Ectodermal cell (in vitro differentiated cells): Measurements from ENCODE around the gene IL1RL2.

ENCODE experiments used
- H3K27ac ChIP-seq: 2 replicates; pipeline ENCODE4 v1.7.0; 2013; ENCODE audit warnings: mild to moderate bottlenecking, low read depth, low read length; ENCODE audit not compliant: insufficient read depth, poor library complexity, severe bottlenecking
- H3K27me3 ChIP-seq: 2 replicates; pipeline ENCODE4 v1.7.0; 2013; ENCODE audit warnings: mild to moderate bottlenecking, low read length; ENCODE audit not compliant: insufficient read depth, control insufficient read depth, poor library complexity, severe bottlenecking
- H3K36me3 ChIP-seq: one replicate; pipeline ENCODE4 v1.7.0; 2013; ENCODE audit warnings: low read length; ENCODE audit not compliant: control insufficient read depth, insufficient read depth
- H3K4me1 ChIP-seq: one replicate; pipeline ENCODE4 v1.7.0; 2013; ENCODE audit warnings: low read length; ENCODE audit not compliant: control insufficient read depth, insufficient read depth
- H3K4me3 ChIP-seq: 2 replicates; pipeline ENCODE4 v1.7.0; 2013; ENCODE audit warnings: low read depth, low read length, control low read depth; ENCODE audit not compliant: insufficient read depth
- H3K9me3 ChIP-seq: 2 replicates; pipeline ENCODE4 v1.7.0; 2013; ENCODE audit warnings: mild to moderate bottlenecking, low read length, moderate library complexity; ENCODE audit not compliant: control insufficient read depth
- WGBS, 2 experiments: methylation state at CpG; one replicate each; pipeline ENCODE4 v1.1.7; 2013; ENCODE audit warnings: missing lambda C conversion rate in 2 of 2; 5-methylcytosine and 5-hydroxymethylcytosine counted together

IL1RL2 gene

GRCh38 chr2:102191501-102191900 is 4.7 kb downstream of the IL1RL2 start:
- WGBS, 2 experiments = 91 to 95% methylated on average over 1 of the region's 1 CpG
- H3K36me3 ChIP-seq = no peaks in the 10 kb centered on the region
- H3K27me3 ChIP-seq = peaks cover 31% of the 10 kb centered on the region
- H3K4me3 ChIP-seq = no peak overlapping the region
- no peak overlapping the region for H3K27ac ChIP-seq
- H3K9me3 ChIP-seq = no peaks in the 10 kb centered on the region
- H3K4me1 ChIP-seq = no peaks in the 10 kb centered on the region

- WGBS, 2 experiments = 93% methylated on average over 1 of the region's 1 CpG
- Histone ChIP-seq H3K4me1 (no peaks in the 10 kb centered on the region), H3K27me3 (peaks cover 15% of the 10 kb centered on the region), H3K4me3 (no peak overlapping the region), H3K9me3 (no peaks in the 10 kb centered on the region), H3K36me3 (no peaks in the 10 kb centered on the region), H3K27ac (no peak overlapping the region)
These were observed 6.3 kb downstream of the IL1RL2 start for GRCh38 chr2:102193074-102193473.

- Histone ChIP-seq H3K4me3 (no peak overlapping the region), H3K27me3 (peaks cover 3% of the 10 kb centered on the region), H3K36me3 (no peaks in the 10 kb centered on the region), H3K9me3 (no peaks in the 10 kb centered on the region), H3K27ac (no peak overlapping the region), H3K4me1 (no peaks in the 10 kb centered on the region)
- 75 to 81% methylated on average over 5 of the region's 5 CpGs for WGBS, 2 experiments
These were observed 7.9 kb downstream of the IL1RL2 start for GRCh38 chr2:102194609-102195268.

- Histone ChIP-seq H3K4me1 (no peaks in the 10 kb centered on the region), H3K9me3 (no peaks in the 10 kb centered on the region), H3K27me3 (no peaks in the 10 kb centered on the region), H3K4me3 (no peak overlapping the region), H3K36me3 (no peaks in the 10 kb centered on the region), H3K27ac (no peak overlapping the region)
- WGBS, 2 experiments = 82 to 88% methylated on average over 4 to 5 of the region's 5 CpGs
These were observed 10.7 kb downstream of the IL1RL2 start for GRCh38 chr2:102197389-102198137.

- 87 to 100% methylated on average over 1 of the region's 1 CpG for WGBS, 2 experiments
- H3K27ac ChIP-seq = no peak overlapping the region
These were observed 13.7 kb downstream of the IL1RL2 start for GRCh38 chr2:102200539-102200938.

GRCh38 chr2:102204638-102205037 is 17.8 kb downstream of the IL1RL2 start:
- Histone ChIP-seq H3K27me3 (no peaks in the 10 kb centered on the region), H3K4me3 (no peak overlapping the region), H3K4me1 (no peaks in the 10 kb centered on the region), H3K9me3 (no peaks in the 10 kb centered on the region), H3K27ac (no peak overlapping the region), H3K36me3 (no peaks in the 10 kb centered on the region)

More at GRCh38 chr2:102200539-102200938, 13.7 kb downstream of the IL1RL2 start:
- Histone ChIP-seq H3K27me3 (no peaks in the 10 kb centered on the region), H3K36me3 (no peaks in the 10 kb centered on the region), H3K4me1 (no peaks in the 10 kb centered on the region), H3K9me3 (no peaks in the 10 kb centered on the region), H3K4me3 (no peak overlapping the region)

- Histone ChIP-seq H3K36me3 (no peaks in the 10 kb centered on the region), H3K27ac (no peak overlapping the region)
- 82 to 83% methylated on average over 5 of the region's 5 CpGs for WGBS, 2 experiments
These were observed 20.0 kb downstream of the IL1RL2 start for GRCh38 chr2:102206666-102207341.

GRCh38 chr2:102208774-102209173 is 22.0 kb downstream of the IL1RL2 start:
- H3K27me3 ChIP-seq = no peaks in the 10 kb centered on the region
- H3K4me3 ChIP-seq = no peak overlapping the region
- no peak overlapping the region for H3K27ac ChIP-seq
- no peaks in the 10 kb centered on the region for H3K4me1 ChIP-seq
- H3K9me3 ChIP-seq = no peaks in the 10 kb centered on the region
- no peaks in the 10 kb centered on the region for H3K36me3 ChIP-seq

More at GRCh38 chr2:102206666-102207341, 20.0 kb downstream of the IL1RL2 start:
- no peak overlapping the region for H3K4me3 ChIP-seq
- no peaks in the 10 kb centered on the region for H3K4me1 ChIP-seq
- H3K9me3 ChIP-seq = no peaks in the 10 kb centered on the region
- H3K27me3 ChIP-seq = no peaks in the 10 kb centered on the region

GRCh38 chr2:102209474-102209873 is 22.7 kb downstream of the IL1RL2 start:
- Histone ChIP-seq H3K4me1 (no peaks in the 10 kb centered on the region), H3K4me3 (no peak overlapping the region), H3K36me3 (no peaks in the 10 kb centered on the region), H3K27me3 (no peaks in the 10 kb centered on the region), H3K9me3 (no peaks in the 10 kb centered on the region), H3K27ac (no peak overlapping the region)
- WGBS, 2 experiments = 51 to 59% methylated on average over 1 of the region's 1 CpG

GRCh38 chr2:102217032-102217431 is 30.2 kb downstream of the IL1RL2 start:
- H3K4me3 ChIP-seq = no peak overlapping the region
- H3K4me1 ChIP-seq = no peaks in the 10 kb centered on the region
- H3K27ac ChIP-seq = no peak overlapping the region
- H3K27me3 ChIP-seq = no peaks in the 10 kb centered on the region
- H3K9me3 ChIP-seq = no peaks in the 10 kb centered on the region
- H3K36me3 ChIP-seq = no peaks in the 10 kb centered on the region
